GM18517 (cell line): ENCODE measurements around the gene CERS1.

ENCODE experiments used
- ATAC-seq: cut with Tn5 transposase; IDR thresholded peaks from one replicate; pipeline ENCODE4 v1.9.1; 2021; ENCODE audit warnings: mild to moderate bottlenecking, moderate library complexity; ENCODE audit not compliant: unreplicated experiment

CERS1 gene

GRCh38 chr19:18899624-18900560 lies 3.9 kb upstream of the CERS1 start:
- ATAC-seq, result no peak

DNA sequence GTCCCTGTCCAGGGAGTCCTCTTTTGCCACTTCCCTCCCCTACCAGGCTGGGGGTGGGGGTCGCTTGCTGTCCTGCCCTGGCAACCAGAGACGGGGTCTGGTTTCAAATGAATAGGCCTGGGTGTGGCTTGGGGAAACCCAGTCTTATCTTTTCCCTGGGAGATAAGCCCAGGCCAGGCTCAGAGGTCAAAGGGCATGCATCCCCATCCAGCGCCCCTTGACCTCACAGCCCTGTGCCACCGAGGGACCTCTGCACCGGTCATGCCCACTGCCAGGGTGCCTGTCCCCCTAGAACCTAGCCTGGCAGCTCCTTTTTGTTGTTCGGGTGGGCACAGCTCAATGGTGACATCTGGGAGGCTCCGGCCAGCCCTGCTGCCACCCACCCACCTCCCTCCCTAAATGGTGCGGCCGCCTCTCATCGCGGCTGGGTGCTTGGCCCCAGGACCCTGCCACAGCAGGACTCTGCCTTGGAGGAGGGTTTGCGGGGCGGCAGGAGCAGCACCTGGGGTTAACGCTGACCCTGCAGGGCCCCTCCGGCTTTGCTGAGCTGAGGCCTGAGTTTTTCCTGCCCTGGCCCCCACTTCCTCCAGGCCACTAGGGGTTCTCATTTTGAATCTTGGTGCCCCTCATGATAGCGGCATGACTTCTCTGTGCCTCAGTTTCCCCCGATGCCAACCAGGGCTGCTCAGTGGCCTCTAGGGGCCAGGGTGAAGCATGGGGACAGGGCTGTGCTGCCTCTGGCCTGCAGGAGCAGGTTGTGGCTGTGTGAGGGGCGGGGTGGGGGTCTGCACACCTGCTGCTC lies 2.9 kb upstream of the CERS1 start:
- no peak for ATAC-seq

- no peak for ATAC-seq
These were observed 2.2 kb upstream of the CERS1 start for GRCh38 chr19:18898081-18898606.

- ATAC-seq, result no peak
These were observed 1.4 kb upstream of the CERS1 start for GRCh38 chr19:18897094-18898029.

DNA sequence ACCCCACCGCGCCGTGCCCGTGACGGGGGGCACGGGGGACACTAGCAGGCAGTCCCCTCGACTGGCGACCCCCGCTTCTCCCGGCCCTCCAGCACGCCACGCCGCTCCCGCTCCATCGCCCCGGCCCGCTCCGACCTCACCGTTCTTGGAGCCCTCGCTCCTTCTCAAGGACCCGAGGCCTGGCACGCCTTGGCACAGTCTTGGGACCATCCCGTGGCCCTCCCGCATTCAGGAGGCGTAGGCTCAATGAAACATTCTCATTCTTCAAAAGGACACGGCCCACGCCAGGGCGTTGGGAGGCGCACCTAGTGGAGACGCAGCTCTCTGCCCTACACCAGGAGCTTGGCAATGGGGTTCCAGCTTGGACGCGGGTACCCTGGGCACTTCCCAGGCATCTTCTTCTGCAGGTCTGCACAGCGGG lies 473 bp upstream of the CERS1 start:
- ATAC-seq, result no peak

DNA sequence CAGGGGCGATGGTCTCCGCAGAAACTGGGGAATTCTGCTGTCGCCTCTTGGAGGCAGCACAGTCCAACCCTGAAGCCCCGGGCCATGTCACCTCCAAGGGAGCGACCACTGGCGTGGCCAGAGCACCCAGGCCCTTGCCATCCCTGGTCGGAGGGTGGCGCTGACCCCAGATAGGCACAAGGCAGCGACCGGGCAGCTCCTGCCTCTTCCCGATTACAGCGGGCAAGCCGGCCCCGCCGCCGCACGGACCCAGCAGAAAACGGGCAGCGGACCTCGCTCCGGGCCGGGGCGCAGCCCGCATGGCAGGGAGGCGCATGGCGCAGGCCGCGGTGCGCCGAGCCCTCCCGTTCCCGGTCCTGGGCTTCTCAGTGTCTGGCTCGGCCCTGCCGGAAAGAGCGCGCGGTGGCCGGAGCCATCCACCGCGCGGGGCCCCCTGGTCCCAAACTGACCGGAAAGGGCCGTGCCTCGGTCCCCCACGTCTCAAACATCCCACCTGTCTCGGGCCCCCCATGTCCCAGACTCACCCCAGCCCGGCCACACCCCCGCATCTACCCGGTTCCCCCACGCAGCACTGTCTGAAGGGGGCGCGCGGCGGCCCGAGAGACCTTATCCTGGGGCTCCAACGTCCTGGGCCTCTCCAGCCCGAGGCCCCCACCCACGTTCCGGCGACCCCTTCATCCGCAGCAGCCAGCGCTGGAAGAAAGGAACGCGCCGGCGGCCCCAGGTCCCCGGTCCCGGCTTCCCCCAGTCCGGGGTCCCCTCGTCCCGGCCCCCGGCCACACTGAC lies 727 bp downstream of the CERS1 start:
- no peak for ATAC-seq

DNA sequence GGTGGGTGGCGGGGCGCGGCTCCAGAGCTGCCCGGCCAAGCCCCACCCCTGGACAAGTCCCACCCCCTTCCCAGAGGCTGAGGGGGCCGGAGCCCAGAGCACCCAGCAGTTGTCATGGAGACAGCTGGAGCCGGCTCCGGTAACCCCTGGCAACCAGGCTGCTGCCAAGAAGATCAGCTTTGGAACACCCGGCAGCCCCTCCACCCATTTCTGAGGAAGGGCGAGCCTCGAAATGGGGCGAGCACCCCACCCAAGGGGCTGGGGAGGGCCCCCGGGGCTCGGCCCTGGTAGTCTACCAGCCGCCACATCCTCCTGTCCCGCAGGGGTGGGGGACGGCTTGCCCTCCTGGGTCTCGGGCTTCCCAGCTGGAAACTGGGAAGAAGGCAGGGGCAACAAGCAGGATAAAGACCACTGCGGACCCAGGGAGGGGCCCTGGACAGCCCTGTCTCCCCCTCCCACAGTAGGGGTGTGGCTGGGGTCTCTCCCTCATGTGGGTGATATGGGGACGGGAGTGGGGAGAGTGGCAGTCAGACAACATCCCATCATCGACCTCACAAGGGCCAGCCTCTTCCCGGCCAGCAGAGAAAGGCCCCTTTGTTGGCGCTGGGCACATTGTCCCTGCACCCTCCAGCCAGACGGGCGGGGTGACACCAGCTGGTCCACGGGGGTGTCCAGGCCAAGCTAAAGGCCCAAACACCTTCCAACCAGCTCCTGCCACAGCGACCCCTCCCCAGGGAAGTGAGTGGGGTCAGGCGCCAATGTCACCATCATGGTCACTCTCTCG lies 1.5 kb downstream of the CERS1 start:
- ATAC-seq, result no peak

- no peak for ATAC-seq
These were observed 2.2 kb downstream of the CERS1 start for GRCh38 chr19:18893587-18894253.

- ATAC-seq, result no peak
These were observed 5.8 kb downstream of the CERS1 start for GRCh38 chr19:18889949-18890745.

DNA sequence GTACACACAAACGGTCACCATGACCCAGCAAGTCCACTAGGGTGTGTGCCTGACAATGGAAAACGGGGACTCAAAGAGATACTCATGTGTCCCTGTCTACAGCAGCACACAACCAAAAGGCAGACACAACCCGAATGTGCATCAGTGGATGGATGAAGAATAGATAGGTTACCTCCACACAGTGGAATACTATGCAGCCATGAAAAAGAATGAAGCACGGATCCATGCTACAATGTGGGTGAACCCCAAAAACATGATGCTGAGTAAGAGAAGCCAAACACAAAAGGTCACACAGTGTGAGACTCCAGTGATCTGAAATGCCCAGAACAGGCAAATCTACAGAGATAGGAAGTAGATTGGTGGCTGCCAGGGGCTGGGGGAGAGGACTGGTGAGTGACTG lies 9.0 kb downstream of the CERS1 start:
- ATAC-seq, result no peak

DNA sequence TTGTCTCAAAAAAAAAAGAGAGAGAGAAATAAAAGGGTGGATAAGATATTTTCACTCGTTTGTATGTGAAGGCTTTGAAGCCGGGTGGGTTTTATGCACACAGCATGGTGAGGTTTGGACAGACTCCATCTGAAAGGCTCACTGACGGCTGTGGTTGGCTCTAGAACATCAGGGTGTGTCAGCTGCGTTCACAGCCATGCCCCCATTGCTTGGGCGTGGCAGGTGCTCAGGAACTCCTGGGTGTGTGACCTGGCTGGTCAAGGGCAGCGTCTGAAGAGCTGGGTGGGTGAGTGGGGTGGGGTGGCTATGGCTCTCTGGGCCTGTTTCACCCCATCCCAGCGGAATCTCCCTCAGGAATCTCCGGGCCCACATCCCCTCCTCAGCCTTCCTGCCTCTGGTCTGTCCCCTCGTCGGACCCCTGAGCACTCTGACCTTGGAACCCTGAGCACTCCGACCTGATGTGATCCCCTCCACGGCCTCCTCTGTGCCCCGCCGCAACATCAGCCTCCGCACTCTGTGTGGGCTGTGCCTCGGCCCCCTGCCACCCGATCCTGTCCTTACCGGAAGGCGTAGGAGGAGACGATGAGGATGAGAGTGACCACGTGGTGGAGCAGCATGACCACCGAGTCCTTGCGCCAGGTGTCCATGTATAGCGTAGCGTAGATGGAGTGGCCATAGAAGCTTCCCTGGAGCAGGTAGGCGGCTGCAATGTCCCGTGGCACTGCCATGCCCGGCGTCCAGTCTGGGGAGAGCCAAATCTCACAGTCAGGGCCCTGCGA lies 12.2 kb downstream of the CERS1 start:
- ATAC-seq, result no peak

GRCh38 chr19:18881491-18881890 lies 14.5 kb downstream of the CERS1 start:
- no peak for ATAC-seq

GRCh38 chr19:18879579-18880373 lies 16.2 kb downstream of the CERS1 start:
- no peak for ATAC-seq

GRCh38 chr19:18878858-18879578 lies 16.9 kb downstream of the CERS1 start:
- ATAC-seq, result no peak

- no peak for ATAC-seq
These were observed 17.7 kb downstream of the CERS1 start for GRCh38 chr19:18878058-18878797.
